HepG2 (cell line): ENCODE results near the gene B3GAT3. TPM values are rescaled to one million over a fixed set of nuclear protein-coding genes. Genes with fewer than 3 reads are reported as not detected.

Source experiments
- AGO2 ChIP-seq: fragments of 200-400 bp; formaldehyde crosslinking; optimal IDR thresholded peaks from 2 replicates; pipeline ENCODE3; 2017; ENCODE audit warnings: mild to moderate bottlenecking, low read depth, low read length, moderate library complexity
- ATM ChIP-seq: fragments of 450-650 bp; IDR thresholded peaks from 2 replicates; pipeline ENCODE4 v1.7.1; 2017; ENCODE audit warnings: mild to moderate bottlenecking, borderline replicate concordance
- GPN1 ChIP-seq: sonication (generic); formaldehyde crosslinking; IDR thresholded peaks from 2 replicates; pipeline ENCODE4 v1.5.1; 2020; ENCODE audit warnings: missing genetic modification reagents, borderline replicate concordance
- MEIS2 ChIP-seq: sonication (generic); formaldehyde crosslinking; IDR thresholded peaks from 2 replicates; pipeline ENCODE4 v1.9.0; 2021; ENCODE audit warnings: mild to moderate bottlenecking, missing genetic modification reagents
- PITX1 ChIP-seq: sonication (generic); formaldehyde crosslinking; IDR thresholded peaks from 2 replicates; pipeline ENCODE4 v1.5.1; 2020; ENCODE audit warnings: mild to moderate bottlenecking, missing genetic modification reagents
- RFX3 ChIP-seq: IDR thresholded peaks from 2 replicates; pipeline ENCODE4 v1.6.1; 2016; ENCODE audit warnings: missing biosample characterization, missing genetic modification reagents
- RXRA ChIP-seq: sonication (generic); formaldehyde crosslinking; IDR thresholded peaks from 2 replicates; pipeline ENCODE4 v1.5.1; 2020; ENCODE audit warnings: missing genetic modification reagents
- TCF7 ChIP-seq: sonication (generic); IDR thresholded peaks from 2 replicates; pipeline ENCODE4 v1.6.1; 2016; ENCODE audit warnings: antibody characterized with exemption, low read depth
- TEAD2 ChIP-seq: sonication (generic); formaldehyde crosslinking; IDR thresholded peaks from 2 replicates; pipeline ENCODE4 v1.9.0; 2021; ENCODE audit warnings: missing genetic modification reagents
- U2AF2 ChIP-seq: fragments of 200-400 bp; formaldehyde crosslinking; IDR thresholded peaks from 2 replicates; pipeline ENCODE4 v1.6.1; 2017; ENCODE audit warnings: low read depth, mild to moderate bottlenecking, low read length
- ZBTB42 ChIP-seq: sonication (generic); formaldehyde crosslinking; IDR thresholded peaks from 2 replicates; pipeline ENCODE4 v1.5.0; 2020; ENCODE audit warnings: mild to moderate bottlenecking, missing genetic modification reagents
- ZBTB8A ChIP-seq: sonication (generic); formaldehyde crosslinking; IDR thresholded peaks from 2 replicates; pipeline ENCODE4 v1.4.0; 2020; ENCODE audit warnings: mild to moderate bottlenecking, low read depth, missing genetic modification reagents, borderline replicate concordance
- ZNF235 ChIP-seq: sonication (generic); formaldehyde crosslinking; IDR thresholded peaks from 2 replicates; pipeline ENCODE4 v1.8.1; 2023; ENCODE audit warnings: mild to moderate bottlenecking, missing genetic modification reagents, borderline replicate concordance
- ZNF33B ChIP-seq: sonication (generic); formaldehyde crosslinking; IDR thresholded peaks from 2 replicates; pipeline ENCODE4 v1.5.1; 2020; ENCODE audit warnings: mild to moderate bottlenecking, missing genetic modification reagents
- ZNF552 ChIP-seq: sonication (generic); formaldehyde crosslinking; IDR thresholded peaks from 2 replicates; pipeline ENCODE4 v1.9.0; 2022; ENCODE audit warnings: missing genetic modification reagents, mild to moderate bottlenecking, borderline replicate concordance
- ZNF556 ChIP-seq: sonication (generic); formaldehyde crosslinking; IDR thresholded peaks from 2 replicates; pipeline ENCODE4 v1.4.0; 2020; ENCODE audit warnings: mild to moderate bottlenecking, missing genetic modification reagents, borderline replicate concordance
- ZNF709 ChIP-seq: sonication (generic); formaldehyde crosslinking; IDR thresholded peaks from 2 replicates; pipeline ENCODE4 v1.5.0; 2020; ENCODE audit warnings: mild to moderate bottlenecking, missing genetic modification reagents
- ZNF737 ChIP-seq: sonication (generic); formaldehyde crosslinking; IDR thresholded peaks from 2 replicates; pipeline ENCODE4 v1.5.0; 2020; ENCODE audit warnings: missing genetic modification reagents, mild to moderate bottlenecking, borderline replicate concordance
- polyA plus RNA-seq, 8 experiments: library from polyadenylated mRNA; depleted of rRNA in 3 of 8; stranded (reverse) in 7 of 8; unstranded in 1 of 8; fragments of >200 nt; fragmentation: Illumina TruSeq in 4 of 8; extraction: Trizol in 4 of 8; gene quantifications; 2 replicates each; pipeline versions ENCODE4 v1.2.1 to v1.2.3, GENCODE V29; 2011 to 2016; ENCODE audit warnings: low read depth in 4 of 8, missing spikeins in 1 of 8, mixed read lengths in 1 of 8; ENCODE audit not compliant: insufficient read depth in 1 of 8
- total RNA-seq, 5 experiments: library from RNA; depleted of rRNA; stranded (reverse); fragments of >200 nt; fragmentation: Illumina TruSeq; extraction: Trizol; gene quantifications; 2 replicates each; pipeline ENCODE4 v1.2.3, GENCODE V29; 2016; ENCODE audit warnings: low read depth in 1 of 5
- TF ChIP-seq, protein P1 (sequence below): sonication (generic); formaldehyde crosslinking; IDR thresholded peaks from 2 replicates; pipeline ENCODE4 v1.4.0; 2020; ENCODE audit warnings: missing genetic modification reagents, low read depth, mild to moderate bottlenecking, borderline replicate concordance
- TF ChIP-seq, protein P2 (sequence below): sonication (generic); formaldehyde crosslinking; IDR thresholded peaks from 2 replicates; pipeline ENCODE4 v1.8.1; 2023; ENCODE audit warnings: missing genetic modification reagents, inconsistent platforms, borderline replicate concordance
- TF ChIP-seq, protein P3 (sequence below): sonication (generic); formaldehyde crosslinking; IDR thresholded peaks from 2 replicates; pipeline ENCODE4 v1.5.1; 2020; ENCODE audit warnings: missing genetic modification reagents, mild to moderate bottlenecking, borderline replicate concordance
- TF ChIP-seq, protein P4 (sequence below): sonication (generic); formaldehyde crosslinking; IDR thresholded peaks from 2 replicates; pipeline ENCODE4 v1.8.0; 2022; ENCODE audit warnings: mild to moderate bottlenecking, missing genetic modification reagents, moderate library complexity
- TF ChIP-seq, protein P5 (sequence below): sonication (generic); formaldehyde crosslinking; IDR thresholded peaks from 2 replicates; pipeline ENCODE4 v1.4.0; 2020; ENCODE audit warnings: mild to moderate bottlenecking, low read depth, missing genetic modification reagents

B3GAT3 gene
- total and polyA plus RNA-seq, 2 of the 13 experiments (the other 11 are each of a cell fraction or from before 2014, with no cell fraction given), result 21.3 to 26.1 TPM

DNA sequence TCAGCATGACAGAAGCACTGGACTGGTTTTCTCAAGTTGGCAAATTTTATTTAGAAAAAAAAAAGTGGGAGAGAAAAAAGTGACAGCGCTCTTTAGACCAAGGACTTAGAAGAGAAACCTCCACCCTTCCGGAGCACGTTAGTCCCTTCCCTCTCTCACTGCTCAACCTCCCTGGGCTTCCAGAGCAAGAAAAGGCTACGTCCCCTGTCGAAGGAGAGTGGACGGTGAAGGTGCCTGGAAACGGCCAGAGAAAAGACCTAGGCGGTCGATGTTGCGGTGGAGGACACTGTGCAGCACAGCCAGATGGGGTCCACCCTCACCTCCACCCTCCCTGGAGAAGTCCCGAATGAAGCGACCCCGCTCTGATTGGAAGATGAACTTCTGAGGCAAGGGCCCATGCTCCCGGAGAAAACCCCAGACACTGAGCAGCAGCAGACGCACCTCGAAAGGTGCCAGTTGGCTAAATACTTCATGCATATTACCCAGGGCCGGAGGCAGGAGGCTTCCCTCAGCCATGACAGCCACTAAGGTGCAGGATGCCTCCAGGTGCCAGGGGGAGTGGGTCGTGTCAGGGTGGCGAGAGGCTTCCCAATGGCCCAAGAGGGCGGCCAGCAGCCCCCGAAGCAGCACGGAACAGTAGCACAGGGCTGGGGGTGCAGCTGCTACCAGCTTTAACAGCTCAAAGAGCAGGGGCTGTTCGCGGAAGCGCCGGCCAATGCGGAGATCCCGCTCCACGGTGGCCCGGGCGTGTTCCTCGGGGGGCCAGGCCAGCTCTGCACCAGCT is 25.2 kb upstream of the B3GAT3 start (continued):
- TF ChIP-seq, protein P1, sequence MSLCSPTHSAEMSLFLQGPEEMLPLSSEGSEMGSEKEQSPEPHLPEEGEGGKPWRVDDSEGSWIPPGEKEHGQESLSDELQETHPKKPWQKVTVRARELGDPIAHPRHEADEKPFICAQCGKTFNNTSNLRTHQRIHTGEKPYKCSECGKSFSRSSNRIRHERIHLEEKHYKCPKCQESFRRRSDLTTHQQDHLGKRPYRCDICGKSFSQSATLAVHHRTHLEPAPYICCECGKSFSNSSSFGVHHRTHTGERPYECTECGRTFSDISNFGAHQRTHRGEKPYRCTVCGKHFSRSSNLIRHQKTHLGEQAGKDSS, result no peak
- TF ChIP-seq TEAD2 (no peak), TCF7 (no peak), ZNF709 (CRISPR knock-in tag) (no peak), PITX1 (CRISPR knock-in tag) (peak; percentile 1; the same call in 1 of the 2 replicates), ZBTB8A (no peak), ZNF556 (no peak), ATM (no peak), MEIS2 (CRISPR knock-in tag) (no peak), RXRA (CRISPR knock-in tag) (no peak), ZNF552 (CRISPR knock-in tag) (no peak), ZNF737 (CRISPR knock-in tag) (no peak), AGO2 (peak; percentile 87), U2AF2 (no peak), GPN1 (CRISPR knock-in tag) (no peak), ZNF235 (no peak), ZNF33B (CRISPR knock-in tag) (no peak), RFX3 (CRISPR knock-in tag) (no peak), ZBTB42 (CRISPR knock-in tag) (no peak)
- TF ChIP-seq, protein P2, sequence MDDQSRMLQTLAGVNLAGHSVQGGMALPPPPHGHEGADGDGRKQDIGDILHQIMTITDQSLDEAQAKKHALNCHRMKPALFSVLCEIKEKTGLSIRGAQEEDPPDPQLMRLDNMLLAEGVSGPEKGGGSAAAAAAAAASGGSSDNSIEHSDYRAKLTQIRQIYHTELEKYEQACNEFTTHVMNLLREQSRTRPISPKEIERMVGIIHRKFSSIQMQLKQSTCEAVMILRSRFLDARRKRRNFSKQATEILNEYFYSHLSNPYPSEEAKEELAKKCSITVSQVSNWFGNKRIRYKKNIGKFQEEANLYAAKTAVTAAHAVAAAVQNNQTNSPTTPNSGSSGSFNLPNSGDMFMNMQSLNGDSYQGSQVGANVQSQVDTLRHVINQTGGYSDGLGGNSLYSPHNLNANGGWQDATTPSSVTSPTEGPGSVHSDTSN (CRISPR knock-in tag), result no peak
- TF ChIP-seq, protein P3, sequence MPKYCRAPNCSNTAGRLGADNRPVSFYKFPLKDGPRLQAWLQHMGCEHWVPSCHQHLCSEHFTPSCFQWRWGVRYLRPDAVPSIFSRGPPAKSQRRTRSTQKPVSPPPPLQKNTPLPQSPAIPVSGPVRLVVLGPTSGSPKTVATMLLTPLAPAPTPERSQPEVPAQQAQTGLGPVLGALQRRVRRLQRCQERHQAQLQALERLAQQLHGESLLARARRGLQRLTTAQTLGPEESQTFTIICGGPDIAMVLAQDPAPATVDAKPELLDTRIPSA, result no peak
- TF ChIP-seq, protein P4, sequence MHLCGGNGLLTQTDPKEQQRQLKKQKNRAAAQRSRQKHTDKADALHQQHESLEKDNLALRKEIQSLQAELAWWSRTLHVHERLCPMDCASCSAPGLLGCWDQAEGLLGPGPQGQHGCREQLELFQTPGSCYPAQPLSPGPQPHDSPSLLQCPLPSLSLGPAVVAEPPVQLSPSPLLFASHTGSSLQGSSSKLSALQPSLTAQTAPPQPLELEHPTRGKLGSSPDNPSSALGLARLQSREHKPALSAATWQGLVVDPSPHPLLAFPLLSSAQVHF (CRISPR knock-in tag), result 0 out of 2 replicates have a peak, but pooled peaks have one; percentile 34
- TF ChIP-seq, protein P5, sequence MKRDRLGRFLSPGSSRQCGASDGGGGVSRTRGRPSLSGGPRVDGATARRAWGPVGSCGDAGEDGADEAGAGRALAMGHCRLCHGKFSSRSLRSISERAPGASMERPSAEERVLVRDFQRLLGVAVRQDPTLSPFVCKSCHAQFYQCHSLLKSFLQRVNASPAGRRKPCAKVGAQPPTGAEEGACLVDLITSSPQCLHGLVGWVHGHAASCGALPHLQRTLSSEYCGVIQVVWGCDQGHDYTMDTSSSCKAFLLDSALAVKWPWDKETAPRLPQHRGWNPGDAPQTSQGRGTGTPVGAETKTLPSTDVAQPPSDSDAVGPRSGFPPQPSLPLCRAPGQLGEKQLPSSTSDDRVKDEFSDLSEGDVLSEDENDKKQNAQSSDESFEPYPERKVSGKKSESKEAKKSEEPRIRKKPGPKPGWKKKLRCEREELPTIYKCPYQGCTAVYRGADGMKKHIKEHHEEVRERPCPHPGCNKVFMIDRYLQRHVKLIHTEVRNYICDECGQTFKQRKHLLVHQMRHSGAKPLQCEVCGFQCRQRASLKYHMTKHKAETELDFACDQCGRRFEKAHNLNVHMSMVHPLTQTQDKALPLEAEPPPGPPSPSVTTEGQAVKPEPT, result no peak
